ENCODE results near the gene AFF2.

The AFF2 gene

DNA sequence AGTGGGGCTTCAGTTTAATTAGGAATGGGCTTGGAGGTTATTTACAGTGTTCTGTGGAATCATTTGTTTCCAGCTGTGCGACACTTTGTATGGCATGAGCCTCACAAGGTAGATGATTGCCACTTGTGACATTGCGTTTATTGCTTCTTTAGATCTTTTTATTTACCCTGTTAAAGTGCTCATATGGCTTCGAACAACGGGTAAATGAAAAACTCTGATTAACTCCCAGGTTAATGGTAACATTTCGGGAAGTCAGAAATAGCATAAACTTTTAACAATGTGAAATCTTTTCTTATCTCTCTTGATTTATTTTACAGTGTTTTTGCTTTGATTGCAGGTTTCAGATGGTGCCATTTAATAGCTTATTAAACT, 510.4 kb downstream of the AFF2 start:
- no peak overlapping the region for H3K4me3 ChIP-seq (ENCODE audit: low read depth, low read length)
- DNase-seq (ENCODE audit: low read depth), result no peak

DNA sequence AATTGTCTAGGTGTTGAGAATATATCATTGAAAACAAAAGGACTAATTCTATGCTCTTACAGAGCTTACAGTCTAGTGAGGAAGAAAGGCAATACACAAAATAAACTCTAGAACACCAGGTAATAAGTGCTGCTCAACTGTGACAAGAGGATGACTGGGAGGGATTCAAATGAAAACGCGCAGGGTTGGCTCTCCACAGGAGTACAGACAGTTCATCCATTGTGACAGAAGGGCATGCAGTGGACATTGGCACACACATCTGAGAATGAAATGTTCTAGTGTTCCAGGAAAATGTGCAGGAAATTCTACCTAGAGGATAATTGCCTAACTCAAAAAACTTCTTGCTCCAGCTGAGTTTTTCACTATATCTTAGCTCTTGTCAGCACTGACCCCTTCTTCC, 512.7 kb downstream of the AFF2 start:
- no peak overlapping the region for H3K4me3 ChIP-seq (ENCODE audit: low read depth, low read length)
- DNase-seq (ENCODE audit: low read depth), result no peak

DNA sequence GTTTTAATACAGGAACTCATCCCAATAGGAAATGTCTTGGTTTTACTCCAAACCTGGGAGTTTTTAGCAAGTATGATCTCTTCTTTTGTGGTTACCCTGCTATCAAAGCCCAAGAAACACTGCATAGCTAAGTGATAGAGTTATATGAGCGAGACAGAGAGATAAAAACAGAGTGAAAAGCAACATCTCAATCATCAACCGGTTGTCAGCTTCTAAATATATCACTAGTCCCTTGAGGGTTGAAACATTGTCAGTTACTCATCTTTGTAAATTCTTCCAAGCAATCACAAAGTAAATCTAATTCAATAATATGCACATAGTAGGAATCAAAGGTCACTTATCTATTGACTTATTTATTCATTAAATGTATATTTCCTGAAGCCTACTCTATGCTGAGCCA, 520.7 kb downstream of the AFF2 start:
- no peak overlapping the region for H3K4me3 ChIP-seq (ENCODE audit: low read depth, low read length)
- no peak for DNase-seq (ENCODE audit: low read depth)

DNA sequence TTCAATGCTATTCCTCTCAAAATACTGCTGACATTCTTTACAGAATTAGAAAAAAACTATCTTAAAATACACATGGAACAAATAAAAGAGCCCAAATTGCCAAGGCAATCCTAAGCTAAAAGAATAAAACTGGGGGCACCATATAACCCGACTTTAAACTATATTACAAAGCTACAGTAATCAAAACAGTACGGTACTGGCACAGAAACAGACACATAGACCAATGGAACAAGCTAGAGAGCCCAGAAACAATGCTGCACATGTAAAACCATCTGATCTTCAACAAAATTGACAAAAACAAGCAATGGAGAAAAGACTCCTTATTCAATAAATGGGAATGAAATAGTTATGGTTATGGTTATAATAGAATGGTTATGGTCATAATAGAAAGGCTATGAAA, 522.1 kb downstream of the AFF2 start:
- no peak for DNase-seq (ENCODE audit: low read depth)

DNA sequence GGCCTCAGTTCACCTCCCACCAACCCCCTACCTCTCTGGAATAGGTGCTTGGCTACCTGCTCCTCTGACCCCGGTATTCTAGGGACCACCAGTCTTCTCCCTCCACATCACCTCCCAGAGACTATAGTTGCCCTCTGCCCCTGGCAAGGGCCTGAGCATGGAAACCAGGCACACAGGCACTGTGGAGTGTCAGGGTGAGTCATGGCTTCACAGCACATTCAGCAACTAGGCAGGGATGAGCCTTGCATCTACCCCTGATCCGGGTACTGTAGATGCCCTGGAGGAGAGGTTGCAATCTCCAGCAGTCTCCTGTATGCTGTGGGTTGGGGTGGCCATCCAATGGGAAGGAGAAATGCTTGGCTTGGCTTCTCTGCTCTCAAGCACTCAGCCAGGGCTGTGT, 532.0 kb downstream of the AFF2 start:
- DNase-seq (ENCODE audit: low read depth), result no peak

More for the DNA sequence above, 522.1 kb downstream of the AFF2 start:
- no peak overlapping the region for H3K4me3 ChIP-seq (ENCODE audit: low read depth, low read length)

DNA sequence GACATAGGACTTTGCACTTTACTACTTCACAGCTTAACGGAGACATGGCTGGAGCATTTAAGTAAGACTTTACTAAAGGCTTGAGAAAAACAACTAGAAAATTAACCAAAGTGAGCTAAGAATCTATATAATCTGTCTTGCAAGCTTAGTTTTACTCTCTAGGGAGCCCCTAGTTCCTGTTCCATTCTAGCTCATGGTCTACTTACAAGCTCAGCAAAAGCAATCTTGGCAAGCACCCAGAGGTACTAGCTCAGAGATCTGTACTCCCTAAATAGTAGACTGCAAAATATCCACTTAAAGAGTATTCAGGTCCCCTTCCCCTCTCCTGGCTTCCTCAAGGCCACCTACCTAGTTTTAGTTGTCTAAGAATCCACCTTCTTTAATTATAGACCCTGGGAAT, 535.7 kb downstream of the AFF2 start:
- H3K4me3 ChIP-seq (ENCODE audit: low read depth, low read length), result no peak overlapping the region
- peak; percentile 30 for DNase-seq (ENCODE audit: low read depth)

More for the DNA sequence above, 532.0 kb downstream of the AFF2 start:
- H3K4me3 ChIP-seq (ENCODE audit: low read depth, low read length), result no peak overlapping the region

DNA sequence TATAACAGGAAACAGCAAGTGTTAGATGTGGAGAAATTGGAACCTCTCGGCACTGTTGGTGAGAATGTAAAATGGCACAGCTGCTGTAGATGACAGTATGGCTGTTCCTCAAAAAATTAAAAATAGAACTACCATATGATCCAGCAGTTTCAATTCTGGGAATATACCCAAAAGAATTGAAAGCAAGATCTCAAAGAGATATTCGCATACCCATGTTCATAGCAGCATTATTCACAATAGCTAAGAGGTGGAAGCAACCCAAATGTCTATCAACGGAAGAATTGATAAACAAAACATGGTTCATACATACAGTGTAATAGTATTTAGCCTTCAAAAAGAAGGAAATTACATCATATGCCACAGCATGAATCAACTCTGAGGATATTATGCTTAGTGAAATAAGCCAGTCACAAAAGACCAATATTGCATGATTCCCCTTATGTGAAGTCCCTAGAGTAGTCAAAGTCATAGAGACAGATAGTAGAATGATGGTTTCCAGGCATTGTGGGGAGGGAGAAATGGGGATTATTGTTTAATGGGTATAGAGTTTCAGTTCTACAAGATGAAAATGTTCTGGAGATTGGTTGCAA, 537.0 kb downstream of the AFF2 start:
- no peak overlapping the region for H3K4me3 ChIP-seq (ENCODE audit: low read depth, low read length)
- DNase-seq (ENCODE audit: low read depth), result no peak

DNA sequence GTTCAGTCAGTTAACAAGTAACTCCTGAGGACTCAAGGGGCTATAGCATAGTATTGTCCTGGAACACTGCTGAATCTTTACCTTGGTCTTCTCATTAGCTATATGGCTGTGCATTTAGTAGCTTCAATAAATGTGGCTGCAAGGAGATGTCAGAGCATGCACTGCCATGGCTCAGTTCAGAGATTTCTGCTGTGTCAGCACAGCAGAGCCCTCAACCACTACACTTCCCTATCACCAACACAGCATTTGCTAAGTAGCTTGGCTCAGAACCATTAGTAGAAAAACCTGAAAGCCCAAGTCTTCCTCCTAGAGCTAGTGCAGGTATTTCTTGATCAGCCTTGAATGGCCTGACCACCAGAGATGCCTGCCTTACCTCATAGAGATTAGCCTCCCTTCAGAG, 538.6 kb downstream of the AFF2 start:
- no peak for DNase-seq (ENCODE audit: low read depth)
- H3K4me3 ChIP-seq (ENCODE audit: low read depth, low read length), result no peak overlapping the region

DNA sequence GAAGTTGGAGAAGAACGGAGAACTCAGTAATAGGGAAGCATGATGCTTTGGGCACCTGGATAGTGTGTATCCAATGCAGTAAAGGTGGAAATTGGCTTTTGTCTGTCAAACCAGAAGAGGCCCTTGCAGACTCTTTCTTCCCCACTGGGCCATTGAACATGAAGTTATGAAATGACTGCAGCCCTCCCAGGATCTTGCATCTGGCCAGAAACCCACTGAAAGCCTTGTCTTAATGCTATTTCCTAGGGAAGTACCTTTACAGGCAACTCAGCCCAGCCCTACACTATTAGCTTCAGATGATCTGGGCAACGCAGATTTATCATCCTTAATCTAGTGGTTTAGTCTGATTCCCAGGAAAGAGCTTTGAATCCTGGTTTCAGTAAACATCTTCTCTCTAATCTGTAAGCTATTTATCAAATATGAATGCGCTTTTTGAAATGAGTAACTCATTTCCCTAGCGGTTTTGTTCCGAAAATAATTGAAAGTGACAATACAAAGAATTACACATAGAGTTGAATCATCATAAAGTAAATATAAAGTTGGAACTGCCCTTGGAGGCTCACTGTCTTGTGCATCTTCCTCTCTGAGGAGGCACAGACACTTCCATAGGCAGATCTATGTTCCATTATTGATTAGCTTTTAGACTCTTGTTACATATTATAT, 540.6 kb downstream of the AFF2 start:
- no peak overlapping the region for H3K4me3 ChIP-seq (ENCODE audit: low read depth, low read length)
- no peak for DNase-seq (ENCODE audit: low read depth)

DNA sequence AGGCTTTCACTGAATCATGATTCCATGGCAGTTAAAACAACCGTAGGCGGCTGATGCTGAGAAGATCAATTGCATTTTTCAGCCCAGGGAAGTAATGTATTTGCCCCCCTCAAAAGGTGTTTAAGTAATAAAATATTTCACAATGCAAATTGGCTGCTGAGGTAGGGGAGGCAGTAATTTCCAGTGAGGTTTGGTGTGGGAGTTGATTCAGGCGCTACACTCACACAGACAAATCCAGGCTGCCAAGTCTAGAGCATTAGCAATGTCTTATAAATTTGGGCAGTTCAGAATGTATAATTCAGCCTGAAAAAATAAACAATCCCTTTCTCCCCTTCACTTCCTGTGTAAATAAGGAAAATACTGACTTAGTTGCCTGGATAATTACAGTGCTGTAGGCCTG, 543.0 kb downstream of the AFF2 start:
- no peak for DNase-seq (ENCODE audit: low read depth)
- no peak overlapping the region for H3K4me3 ChIP-seq (ENCODE audit: low read depth, low read length)

DNA sequence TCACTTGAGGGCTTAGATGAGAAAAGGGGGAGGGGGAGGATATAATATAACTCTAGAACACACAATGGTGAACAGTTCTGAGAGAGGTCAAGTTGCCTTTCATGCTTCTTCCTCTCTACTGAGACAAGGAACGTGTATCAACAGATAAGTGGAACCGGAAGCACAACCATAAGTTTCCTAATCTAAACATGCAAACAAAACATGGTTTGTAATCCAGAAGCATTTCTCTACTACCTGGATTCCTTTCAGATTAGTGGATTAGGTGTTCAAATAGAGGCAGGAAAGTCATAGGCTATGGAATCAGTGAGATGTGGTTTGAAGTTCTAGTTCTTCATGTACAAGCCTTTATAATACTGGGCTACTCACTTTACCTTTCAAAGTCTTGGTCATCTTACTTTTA, 544.1 kb downstream of the AFF2 start:
- no peak for DNase-seq (ENCODE audit: low read depth)
- H3K4me3 ChIP-seq (ENCODE audit: low read depth, low read length), result no peak overlapping the region

DNA sequence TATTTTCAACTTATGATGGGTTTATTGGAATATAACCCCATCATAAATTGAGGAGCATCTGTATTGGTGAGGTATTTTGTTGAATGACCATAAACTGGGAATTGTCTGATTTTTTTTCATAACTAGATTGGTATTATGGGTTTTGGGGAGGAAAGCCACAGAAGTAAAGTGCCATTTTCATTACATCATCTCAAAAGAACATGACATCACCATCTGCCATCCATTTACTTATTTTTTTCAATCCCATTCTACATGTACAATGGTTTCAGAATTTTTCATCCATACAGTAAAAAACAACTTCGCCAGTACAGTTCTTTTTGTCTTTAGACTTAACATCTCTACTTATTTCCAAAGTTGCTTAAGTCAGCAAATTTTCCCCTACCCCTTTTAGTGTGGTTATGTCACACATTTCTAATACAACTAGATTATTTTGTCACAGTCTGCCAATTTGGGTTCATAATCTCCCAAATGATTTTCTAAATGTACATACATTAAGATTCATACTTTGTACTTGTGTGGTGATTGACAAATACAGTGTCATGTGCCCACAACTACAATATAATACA, 545.3 kb downstream of the AFF2 start:
- no peak for DNase-seq (ENCODE audit: low read depth)
- H3K4me3 ChIP-seq (ENCODE audit: low read depth, low read length), result no peak overlapping the region

All from skeletal muscle cell (primary cell).